ENCODE results near the gene VAMP8.

Gene VAMP8

GRCh38 chr2:85558160-85558559, 19.2 kb upstream of the VAMP8 start:
- H3K27ac ChIP-seq, result no peak overlapping the region
- TF ChIP-seq CTCF (conservative IDR thresholded peaks at IDR 0.05) (no peak), ZFX (IDR thresholded peaks at IDR 0.05) (no peak)

- H3K27ac ChIP-seq, result peak overlapping the region; percentile 84
These were observed 17.0 kb upstream of the VAMP8 start for GRCh38 chr2:85560403-85560726.

GRCh38 chr2:85560812-85561279, 16.5 kb upstream of the VAMP8 start:
- no peak for TF ChIP-seq CTCF (conservative IDR thresholded peaks at IDR 0.05)
- TF ChIP-seq ZFX (IDR thresholded peaks at IDR 0.05), result no peak
- peak overlapping the region; percentile 84 for H3K27ac ChIP-seq

GRCh38 chr2:85561280-85562212, 15.8 kb upstream of the VAMP8 start, which contains the start of gene GGCX:
Gene GGCX, minus strand, starts transcription at chr2:85561493. Its CDS starts 65 bp downstream, at chr2:85561428.
- TF ChIP-seq CTCF (conservative IDR thresholded peaks at IDR 0.05) (no peak), ZFX (IDR thresholded peaks at IDR 0.05) (peak; percentile 17; the same call in 1 of the 2 replicates)
- H3K27ac ChIP-seq, result peak within 1 kb of the TSS; percentile 84

GRCh38 chr2:85564144-85564563, 13.2 kb upstream of the VAMP8 start:
- TF ChIP-seq ZFX (IDR thresholded peaks at IDR 0.05), result no peak
- no peak for TF ChIP-seq CTCF (conservative IDR thresholded peaks at IDR 0.05)

GRCh38 chr2:85566265-85566664, 11.1 kb upstream of the VAMP8 start:
- TF ChIP-seq CTCF (conservative IDR thresholded peaks at IDR 0.05), result no peak
- TF ChIP-seq ZFX (IDR thresholded peaks at IDR 0.05), result no peak

More at GRCh38 chr2:85564144-85564563, 13.2 kb upstream of the VAMP8 start:
- H3K27ac ChIP-seq, result no peak overlapping the region

GRCh38 chr2:85575739-85576138, 1.6 kb upstream of the VAMP8 start:
- TF ChIP-seq ZFX (IDR thresholded peaks at IDR 0.05), result no peak
- TF ChIP-seq CTCF (conservative IDR thresholded peaks at IDR 0.05), result no peak
- peak overlapping the region; percentile 73 for H3K27ac ChIP-seq

More at GRCh38 chr2:85566265-85566664, 11.1 kb upstream of the VAMP8 start:
- H3K27ac ChIP-seq, result no peak overlapping the region
